GM19239 (cell line): ENCODE data around the gene MAP4K5.

Experiments
- DNase-seq: peaks from one replicate; pipeline ENCODE4 v3.0.0; 2011; ENCODE audit warnings: low spot score; ENCODE audit not compliant: insufficient read length
- FAIRE-seq: peaks from 2 replicates; lab custom pipeline; 2011; peaks lifted over from hg19 to GRCh38; lab: Jason Lieb, UNC

The MAP4K5 gene

DNA sequence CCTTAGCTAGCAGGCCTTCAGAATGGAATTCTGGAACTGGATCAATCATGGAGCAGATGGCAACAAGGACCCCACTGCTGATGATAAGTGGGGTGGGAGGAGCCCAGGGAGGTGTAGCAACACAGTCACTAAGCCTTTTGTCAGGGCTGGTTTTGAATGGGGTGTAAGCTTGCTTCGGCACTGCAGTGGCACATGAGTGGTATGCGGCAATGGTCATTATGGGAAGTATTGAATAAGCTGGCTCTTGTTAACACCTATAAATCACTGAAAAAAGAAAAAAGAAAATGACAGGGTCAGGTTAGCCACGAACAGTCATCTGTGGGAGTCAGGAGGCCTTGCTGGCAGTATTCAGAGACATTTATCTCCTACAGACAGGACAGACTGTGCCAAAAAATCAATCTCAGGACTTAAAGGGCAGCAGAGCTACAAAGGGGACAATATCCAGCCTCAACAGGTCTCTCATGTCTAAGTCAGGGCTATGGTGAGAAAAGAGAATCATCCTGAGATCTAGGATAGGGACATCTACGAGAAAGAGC is 154.8 kb downstream of the MAP4K5 start:
- FAIRE-seq: no peak
- no peak for DNase-seq

DNA sequence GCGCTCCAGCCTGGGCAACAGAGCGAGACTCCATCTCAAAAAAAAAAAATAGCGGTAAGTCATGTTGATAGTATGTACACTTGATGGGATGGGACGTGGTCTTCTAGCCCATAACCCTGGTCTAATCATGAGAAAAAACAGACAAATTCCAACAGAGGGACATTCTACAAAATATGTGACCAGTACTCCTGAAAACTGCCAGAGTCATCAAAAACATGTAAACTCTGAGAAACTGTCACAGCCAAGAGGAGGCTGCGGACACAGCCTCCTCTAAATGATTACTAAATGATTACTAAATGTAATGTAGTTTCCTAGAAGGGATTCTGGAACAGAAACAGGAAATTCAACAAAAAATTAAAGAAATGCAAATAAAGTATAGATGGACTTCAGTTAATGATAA is 156.6 kb downstream of the MAP4K5 start:
- FAIRE-seq (no peak), DNase-seq (no peak)

DNA sequence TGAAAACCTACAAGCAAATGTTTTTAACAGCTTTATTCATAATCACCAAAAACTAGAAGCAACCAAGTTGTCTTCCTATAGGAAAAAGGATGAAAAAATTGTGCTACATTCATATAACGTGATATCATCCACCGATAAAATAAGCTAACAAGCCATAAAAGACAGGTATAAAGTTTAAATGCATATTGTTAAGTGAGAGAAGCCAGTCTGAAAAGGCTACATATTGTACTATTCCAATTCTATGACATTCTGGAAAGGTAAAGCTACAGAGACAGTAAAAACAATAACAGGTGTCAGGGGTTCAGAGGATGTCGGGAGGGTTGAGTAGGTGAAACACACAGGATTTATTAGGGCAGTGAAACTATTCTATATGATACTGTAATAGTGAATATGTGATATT is 158.4 kb downstream of the MAP4K5 start:
- DNase-seq (no peak), FAIRE-seq (no peak)

DNA sequence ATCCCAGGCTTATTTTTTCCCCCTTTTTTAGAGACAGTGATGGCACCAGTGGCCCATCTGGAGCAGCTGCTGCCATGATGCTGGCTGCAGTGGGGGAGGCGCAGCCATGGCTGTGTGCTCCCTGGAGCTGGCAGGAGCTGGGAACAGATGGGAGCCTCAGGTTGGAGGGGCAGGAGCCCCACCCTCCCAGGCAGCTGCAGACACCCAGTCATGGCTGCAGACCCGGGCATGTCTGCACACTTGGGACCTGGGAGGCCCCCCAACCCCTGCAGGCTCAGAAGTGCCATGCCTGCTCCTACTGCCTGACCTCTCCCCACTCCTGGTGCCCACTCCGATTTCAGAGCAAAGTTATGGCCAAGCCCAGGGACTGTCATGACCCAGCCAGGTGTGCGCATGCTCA is 160.8 kb downstream of the MAP4K5 start:
- DNase-seq: no peak
- FAIRE-seq: no peak
